ENCODE data around the gene DUOX2. TPM values are rescaled to one million over a fixed set of nuclear protein-coding genes. Genes with fewer than 3 reads are reported as not detected.

DUOX2 gene
- total and polyA plus RNA-seq, 4 donors, result 1.0 to 3.8 (median 2.1) TPM

DNA sequence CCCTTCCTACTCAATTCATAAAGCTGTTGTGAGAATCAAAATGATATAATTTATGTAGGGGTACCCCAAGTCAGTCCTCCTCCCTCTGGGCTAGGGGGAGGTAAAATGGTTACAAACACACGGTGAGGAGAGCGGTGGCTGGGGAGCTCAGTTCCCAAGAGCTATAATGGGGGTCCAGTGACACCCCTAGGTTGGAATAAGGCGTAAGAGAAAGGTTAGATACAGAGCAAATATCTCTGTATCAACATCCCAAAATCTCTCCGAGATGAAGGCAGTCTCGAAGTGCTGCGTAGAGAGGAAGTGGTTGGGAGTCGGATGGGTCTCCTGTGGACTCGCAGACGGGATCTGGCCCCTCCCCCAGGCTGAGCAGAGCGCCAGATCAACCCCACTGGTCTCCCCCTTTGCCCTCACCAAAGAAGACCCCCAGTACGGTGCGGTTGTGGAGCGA, 1.8 kb downstream of the DUOX2 start:
- peaks cover 0 to 10% (median 0%) of the 10 kb centered on the region in 4 donors for H3K9me3 ChIP-seq (ENCODE audit: control insufficient read depth in 4 of 4, insufficient read depth in 3 of 4, low read length in 3 of 4)
- no peak for ATAC-seq (ENCODE audit: insufficient read depth, low FRiP score)
- no peak overlapping the region for H3K4me3 ChIP-seq
- no peak overlapping the region for H3K27ac ChIP-seq (ENCODE audit: low read depth in 1 of 2, low read length in 1 of 2)
- DNase-seq, result no peak
- peaks cover 0 to under 1% (median 0%) of the 10 kb centered on the region in 4 donors for H3K36me3 ChIP-seq (ENCODE audit: control insufficient read depth in 4 of 4, insufficient read depth in 4 of 4, low read length in 4 of 4)
- no peak for TF ChIP-seq CTCF (IDR thresholded peaks at IDR 0.05; ENCODE audit: control extremely low read depth, extremely low read depth)
- 2 to 7% methylated on average over 13 of the region's 13 CpGs for WGBS, 2 donors
- no peak overlapping the region for H3K9ac ChIP-seq (ENCODE audit: insufficient read depth in 1 of 2, low read length in 2 of 2)
- H3K27me3 ChIP-seq (ENCODE audit: control insufficient read depth in 3 of 3, insufficient read depth in 3 of 3, low read length in 2 of 3), result peaks cover 13 to 83% (median 67%) of the 10 kb centered on the region in 3 donors
- H3K4me1 ChIP-seq (ENCODE audit: control insufficient read depth in 5 of 5, insufficient read depth in 5 of 5, low read length in 5 of 5), result peaks cover 0 to 20% (median 0%) of the 10 kb centered on the region in 5 donors

DNA sequence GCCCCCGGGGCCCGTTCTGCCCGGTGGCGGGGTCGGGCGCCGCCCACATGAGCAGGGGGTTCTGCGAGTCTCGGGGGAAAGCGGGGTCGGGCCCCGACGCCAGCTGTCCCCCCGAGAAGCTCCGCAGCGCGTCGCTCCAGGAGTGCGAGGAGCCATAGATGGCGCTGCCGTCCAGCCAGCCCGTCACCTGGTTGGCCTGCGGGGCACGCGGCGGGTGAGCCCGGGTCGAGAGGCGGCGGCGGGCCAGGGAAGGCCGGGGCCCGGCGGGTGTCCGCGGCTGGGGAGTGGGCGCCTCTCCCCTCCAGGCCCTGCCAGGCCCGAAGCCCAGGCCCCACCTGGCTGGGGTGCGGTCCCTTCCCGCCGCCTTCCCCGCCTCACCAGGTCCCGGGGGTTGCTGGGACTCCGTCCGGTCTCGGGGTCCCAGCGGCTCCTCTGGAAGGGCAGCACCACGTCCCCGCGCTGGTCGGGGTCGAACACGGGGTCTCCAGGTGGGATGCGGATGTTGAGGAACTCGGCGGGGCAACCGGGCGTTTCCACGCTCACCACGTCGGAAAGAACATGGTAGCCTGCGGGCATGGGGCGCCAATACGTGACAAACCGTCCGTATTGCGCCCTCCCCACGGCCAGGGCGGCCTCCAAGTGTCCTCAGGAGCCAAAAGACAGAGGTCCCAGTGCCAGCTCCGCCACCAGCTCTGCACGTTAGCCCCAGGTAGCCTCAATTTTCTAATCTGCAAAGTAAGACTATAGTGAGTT, 2.4 kb downstream of the DUOX2 start:
- peaks cover 13 to 79% (median 61%) of the 10 kb centered on the region in 3 donors for H3K27me3 ChIP-seq (ENCODE audit: control insufficient read depth in 3 of 3, insufficient read depth in 3 of 3, low read length in 2 of 3)
- H3K9ac ChIP-seq (ENCODE audit: insufficient read depth in 1 of 2, low read length in 2 of 2), result no peak overlapping the region
- WGBS, 2 donors, result 7 to 8% methylated on average over 51 to 71 of the region's 71 CpGs
- no peak overlapping the region for H3K4me3 ChIP-seq
- peaks cover 0 to 9% (median 0%) of the 10 kb centered on the region in 4 donors for H3K9me3 ChIP-seq (ENCODE audit: control insufficient read depth in 4 of 4, insufficient read depth in 3 of 4, low read length in 3 of 4)
- peaks cover 0 to 14% (median 0%) of the 10 kb centered on the region in 5 donors for H3K4me1 ChIP-seq (ENCODE audit: control insufficient read depth in 5 of 5, insufficient read depth in 5 of 5, low read length in 5 of 5)
- no peak for TF ChIP-seq CTCF (IDR thresholded peaks at IDR 0.05; ENCODE audit: control extremely low read depth, extremely low read depth)
- no peak for ATAC-seq (ENCODE audit: insufficient read depth, low FRiP score)
- no peak overlapping the region for H3K27ac ChIP-seq (ENCODE audit: low read depth in 1 of 2, low read length in 1 of 2)
- H3K36me3 ChIP-seq (ENCODE audit: control insufficient read depth in 4 of 4, insufficient read depth in 4 of 4, low read length in 4 of 4), result peaks cover 0 to 2% (median 0%) of the 10 kb centered on the region in 4 donors
- DNase-seq, result no peak

DNA sequence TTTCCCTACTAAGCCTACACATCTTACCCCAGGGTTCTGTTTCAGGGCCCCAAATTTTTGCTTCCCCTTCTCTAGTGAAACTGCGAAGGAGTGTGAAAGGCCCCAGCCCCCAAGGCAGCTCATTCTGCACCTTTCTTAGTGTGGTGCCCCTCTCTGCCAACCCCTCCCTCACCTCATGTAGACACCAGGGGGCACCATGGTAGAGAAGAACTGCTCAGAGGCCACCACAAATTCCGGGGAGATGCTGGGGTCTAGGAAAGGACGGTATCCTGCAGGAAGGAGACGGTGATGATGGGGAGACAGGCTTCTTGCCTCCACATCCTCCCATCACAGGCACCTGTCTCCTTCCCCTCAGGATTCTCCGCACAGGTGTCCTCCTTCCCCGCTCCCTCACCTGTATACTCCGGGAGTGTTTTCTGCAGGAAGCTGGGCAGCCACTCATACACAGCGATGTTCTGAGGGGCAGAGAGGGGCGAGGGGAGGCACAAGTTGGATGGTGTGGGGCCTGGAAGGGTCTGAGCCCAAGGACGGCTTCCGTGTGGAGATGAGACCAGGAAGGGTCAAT, 3.6 kb downstream of the DUOX2 start:
- H3K36me3 ChIP-seq (ENCODE audit: control insufficient read depth in 4 of 4, insufficient read depth in 4 of 4, low read length in 4 of 4), result peaks cover 0 to 2% (median 0%) of the 10 kb centered on the region in 4 donors
- H3K27me3 ChIP-seq (ENCODE audit: control insufficient read depth in 3 of 3, insufficient read depth in 3 of 3, low read length in 2 of 3), result peaks cover 10 to 68% (median 49%) of the 10 kb centered on the region in 3 donors
- H3K9me3 ChIP-seq (ENCODE audit: control insufficient read depth in 4 of 4, insufficient read depth in 3 of 4, low read length in 3 of 4), result peaks cover 0 to 7% (median 0%) of the 10 kb centered on the region in 4 donors
- no peak overlapping the region for H3K27ac ChIP-seq (ENCODE audit: low read depth in 1 of 2, low read length in 1 of 2)
- no peak for TF ChIP-seq CTCF (IDR thresholded peaks at IDR 0.05; ENCODE audit: control extremely low read depth, extremely low read depth)
- DNase-seq (no peak), ATAC-seq (ENCODE audit: insufficient read depth, low FRiP score) (no peak)
- 35 to 47% methylated on average over 10 to 11 of the region's 11 CpGs for WGBS, 2 donors
- H3K4me1 ChIP-seq (ENCODE audit: control insufficient read depth in 5 of 5, insufficient read depth in 5 of 5, low read length in 5 of 5), result peaks cover 0 to 10% (median 0%) of the 10 kb centered on the region in 5 donors
- H3K4me3 ChIP-seq, result no peak overlapping the region
- no peak overlapping the region for H3K9ac ChIP-seq (ENCODE audit: insufficient read depth in 1 of 2, low read length in 2 of 2)
